Endothelial cell of umbilical vein (primary cell): ENCODE data around the gene GAB2. TPM values are rescaled to one million over a fixed set of nuclear protein-coding genes. Genes with fewer than 3 reads are reported as not detected.

Source experiments
- BruUV-seq: library from RNA; stranded (reverse); fragments of 400-500 nt; replicated peaks from 2 replicates; lab custom pipeline; 2021; lab: Mats Ljungman, UMichigan
- CTCF ChIA-PET: fragments of 300-600, 350-600 bp; sonication (Branson Sonifier 250); formaldehyde crosslinking; loops from one replicate; lab custom pipeline; 2021; ENCODE audit warnings: antibody characterized with exemption, inconsistent platforms; lab: Charles Lee
- POLR2A ChIA-PET: fragments of 300-600, 350-600 bp; sonication (Branson Sonifier 250); formaldehyde crosslinking; loops from one replicate; lab custom pipeline; 2021; ENCODE audit warnings: antibody characterized with exemption, inconsistent platforms; lab: Charles Lee
- DNase-seq: peaks from one replicate; pipeline ENCODE4 v3.0.0-alpha.2; 2011; ENCODE audit warnings: low read depth, low spot score
- FAIRE-seq: peaks from 2 replicates; lab custom pipeline; 2011; peaks lifted over from hg19 to GRCh38; lab: Jason Lieb, UNC
- H2AFZ ChIP-seq: 2 replicates; pipeline ENCODE4 v1.6.0; 2012; ENCODE audit warnings: low read depth, low read length, control low read depth, inconsistent platforms
- H3K27ac ChIP-seq: 2 replicates; pipeline ENCODE4 v1.5.1; 2011; ENCODE audit warnings: low read depth, mild to moderate bottlenecking, control low read depth, low read length, moderate library complexity; ENCODE audit not compliant: insufficient read depth
- H3K27me3 ChIP-seq, 2 experiments: 2 replicates each; pipeline versions ENCODE4 v1.6.0 to v1.6.1; 2011; ENCODE audit warnings: low read length in 2 of 2, mixed read lengths in 1 of 2; ENCODE audit not compliant: control insufficient read depth in 2 of 2, insufficient read depth in 2 of 2
- H3K36me3 ChIP-seq, 2 experiments: 2 replicates in 1 of 2; 3 replicates in 1 of 2; pipeline ENCODE4 v1.5.1; 2011; ENCODE audit warnings: low read length in 2 of 2, mild to moderate bottlenecking in 1 of 2, moderate library complexity in 1 of 2; ENCODE audit not compliant: control insufficient read depth in 2 of 2, insufficient read depth in 2 of 2; ENCODE audit errors: extremely low read depth in 1 of 2
- H3K4me1 ChIP-seq: 3 replicates; pipeline ENCODE4 v1.5.1; 2011; ENCODE audit warnings: mild to moderate bottlenecking, low read length; ENCODE audit not compliant: control insufficient read depth, insufficient read depth; ENCODE audit errors: extremely low read depth
- H3K4me2 ChIP-seq: 2 replicates; pipeline ENCODE4 v1.6.1; 2011; ENCODE audit warnings: low read length, control low read depth, mixed read lengths; ENCODE audit not compliant: insufficient read depth
- H3K4me3 ChIP-seq, 3 experiments: fragments of 200-600 bp in 1 of 3; sonication (generic), shearing (Covaris generic) in 1 of 3; replicated peaks in 1 of 3; 2 replicates each; pipeline ENCODE4 v1.5.1; 2011 to 2016; ENCODE audit warnings: control low read depth in 3 of 3, low read length in 3 of 3, mild to moderate bottlenecking in 2 of 3, inconsistent platforms in 1 of 3, low read depth in 1 of 3, moderate library complexity in 1 of 3; ENCODE audit not compliant: insufficient read depth in 1 of 3
- H3K79me2 ChIP-seq: 2 replicates; pipeline ENCODE4 v1.6.0; 2012; ENCODE audit warnings: low read length, inconsistent platforms; ENCODE audit not compliant: control insufficient read depth, insufficient read depth
- H3K9ac ChIP-seq: replicated peaks from 2 replicates; pipeline ENCODE3; 2011; ENCODE audit warnings: low read length, control low read depth; ENCODE audit not compliant: insufficient read depth; ENCODE audit errors: extremely low read depth
- H3K9me1 ChIP-seq: replicated peaks from 3 replicates; pipeline ENCODE4 v1.6.0; 2011; ENCODE audit warnings: mild to moderate bottlenecking, low read length; ENCODE audit not compliant: control insufficient read depth, insufficient read depth; ENCODE audit errors: extremely low read depth
- H3K9me3 ChIP-seq: replicated peaks from 2 replicates; pipeline ENCODE4 v1.5.1; 2012; ENCODE audit warnings: low read length, inconsistent platforms; ENCODE audit not compliant: control insufficient read depth, insufficient read depth
- H4K20me1 ChIP-seq: replicated peaks from 2 replicates; pipeline ENCODE3; 2011; ENCODE audit warnings: mild to moderate bottlenecking, low read length; ENCODE audit not compliant: control insufficient read depth, insufficient read depth; ENCODE audit errors: extremely low read depth
- EZH2 ChIP-seq: IDR thresholded peaks from 2 replicates; pipeline ENCODE4 v1.6.1; 2012; ENCODE audit warnings: borderline replicate concordance, low read depth, mild to moderate bottlenecking, moderate library complexity, low read length, inconsistent platforms; ENCODE audit not compliant: severe bottlenecking
- GATA2 ChIP-seq: IDR thresholded peaks from 2 replicates; pipeline ENCODE4 v1.7.0; 2011; ENCODE audit warnings: low read depth, mild to moderate bottlenecking, moderate library complexity, mixed read lengths, low read length; ENCODE audit not compliant: insufficient read length, insufficient read depth
- POLR2A ChIP-seq: IDR thresholded peaks from 2 replicates; pipeline ENCODE4 v1.6.1; 2012; ENCODE audit warnings: low read depth, mild to moderate bottlenecking, control low read depth, low read length
- POLR2AphosphoS5 ChIP-seq: IDR thresholded peaks from 2 replicates; pipeline ENCODE4 v1.6.1; 2012; ENCODE audit warnings: low read depth, mild to moderate bottlenecking, control low read depth, low read length, moderate library complexity; ENCODE audit not compliant: insufficient read depth
- dilution Hi-C: fragments of 300-500 bp; cut with MboI; formaldehyde crosslinking; loops from one replicate; pipeline ENCODE4 v1.15.0; 2019; ENCODE audit warnings: low sequenced_read_pairs; ENCODE audit not compliant: extremely low pct_ligation_motif_present
- intact Hi-C: fragments of 100-400 bp; cut with micrococcal nuclease; formaldehyde crosslinking; loops from one replicate; pipeline ENCODE4 v1.10.0; 2022
- polyA plus RNA-seq, 4 experiments: library from polyadenylated mRNA; depleted of rRNA in 3 of 4; stranded (reverse) in 3 of 4; unstranded in 1 of 4; fragments of >200 nt; gene quantifications; 2 replicates each; pipeline versions ENCODE4 v1.2.1 to v1.2.3, GENCODE V29; 2011 to 2012; ENCODE audit warnings: missing spikeins in 1 of 4
- total RNA-seq: library from RNA; stranded (reverse); gene quantifications from 2 replicates; pipeline ENCODE4 v1.2.3, GENCODE V29; 2021
- TF ChIP-seq, protein P1 (sequence below), 2 donors: IDR thresholded peaks; 1 replicate in 1 of 2; 2 replicates in 1 of 2; pipeline ENCODE4 v1.5.1; 2011; ENCODE audit warnings: low read length in 2 of 2, mild to moderate bottlenecking in 2 of 2, moderate library complexity in 2 of 2, control low read depth in 1 of 2, inconsistent platforms in 1 of 2, low read depth in 1 of 2; ENCODE audit not compliant: insufficient read depth in 1 of 2; ENCODE audit errors: extremely low read depth in 1 of 2

The GAB2 gene
- total and polyA plus RNA-seq, 2 donors (not counting 3 experiments of a cell fraction or from before 2014, with no cell fraction given), result 19.6 to 39.6 TPM

DNA sequence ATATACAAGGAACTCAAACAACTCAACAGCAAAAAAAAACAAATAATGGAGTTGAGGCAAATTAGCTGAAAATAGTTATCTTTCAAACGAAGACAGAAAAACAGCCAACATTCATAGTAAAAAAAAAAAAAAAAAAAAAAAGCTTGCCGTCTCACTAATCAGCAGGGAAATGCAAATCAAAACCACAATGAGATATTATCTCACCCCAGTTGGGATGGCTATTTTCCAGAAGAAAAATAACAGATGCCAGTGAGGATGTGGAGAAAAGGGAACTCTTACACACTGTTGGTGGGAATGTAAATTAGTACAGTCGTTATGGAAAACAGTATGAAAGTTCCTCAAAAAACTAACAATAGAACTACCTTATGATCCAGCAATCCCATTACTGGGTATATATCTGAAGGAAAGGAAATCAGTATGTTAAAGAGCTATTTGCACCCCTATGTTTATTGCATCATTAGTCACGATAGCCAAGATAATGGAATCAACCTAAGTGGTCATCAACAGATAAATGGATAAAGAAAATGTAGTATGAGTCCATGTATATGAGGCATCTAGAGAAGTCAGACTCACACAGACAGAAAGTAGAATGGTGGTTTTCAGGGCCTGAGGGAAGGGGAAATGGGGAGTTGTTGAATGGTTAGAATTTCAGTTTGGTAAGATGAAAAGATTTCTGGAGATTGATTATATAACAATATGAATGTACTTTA is 172.9 kb downstream of the GAB2 start:
- BruUV-seq, result no TSS peak
- intact Hi-C loops (no loop called here), dilution Hi-C loops (no loop called here)
- Histone ChIP-seq H3K79me2 (peaks cover 4% of the 10 kb centered on the region), H2AFZ (no peak overlapping the region), H3K4me2 (no peak overlapping the region), H3K9ac (no peak overlapping the region), H3K27ac (no peak overlapping the region), H3K4me3 (no peak overlapping the region), H3K9me3 (no peaks in the 10 kb centered on the region), H3K27me3 (no peaks in the 10 kb centered on the region), H4K20me1 (no peaks in the 10 kb centered on the region), H3K4me1 (peaks cover 3% of the 10 kb centered on the region), H3K9me1 (no peaks in the 10 kb centered on the region), H3K36me3 (peaks cover 0 to 5% of the 10 kb centered on the region in 2 experiments)
- no peak for TF ChIP-seq EZH2
- TF ChIP-seq GATA2, result peak; percentile 64
- no peak for TF ChIP-seq POLR2AphosphoS5
- TF ChIP-seq, protein P1, sequence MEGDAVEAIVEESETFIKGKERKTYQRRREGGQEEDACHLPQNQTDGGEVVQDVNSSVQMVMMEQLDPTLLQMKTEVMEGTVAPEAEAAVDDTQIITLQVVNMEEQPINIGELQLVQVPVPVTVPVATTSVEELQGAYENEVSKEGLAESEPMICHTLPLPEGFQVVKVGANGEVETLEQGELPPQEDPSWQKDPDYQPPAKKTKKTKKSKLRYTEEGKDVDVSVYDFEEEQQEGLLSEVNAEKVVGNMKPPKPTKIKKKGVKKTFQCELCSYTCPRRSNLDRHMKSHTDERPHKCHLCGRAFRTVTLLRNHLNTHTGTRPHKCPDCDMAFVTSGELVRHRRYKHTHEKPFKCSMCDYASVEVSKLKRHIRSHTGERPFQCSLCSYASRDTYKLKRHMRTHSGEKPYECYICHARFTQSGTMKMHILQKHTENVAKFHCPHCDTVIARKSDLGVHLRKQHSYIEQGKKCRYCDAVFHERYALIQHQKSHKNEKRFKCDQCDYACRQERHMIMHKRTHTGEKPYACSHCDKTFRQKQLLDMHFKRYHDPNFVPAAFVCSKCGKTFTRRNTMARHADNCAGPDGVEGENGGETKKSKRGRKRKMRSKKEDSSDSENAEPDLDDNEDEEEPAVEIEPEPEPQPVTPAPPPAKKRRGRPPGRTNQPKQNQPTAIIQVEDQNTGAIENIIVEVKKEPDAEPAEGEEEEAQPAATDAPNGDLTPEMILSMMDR (IDR thresholded peaks at IDR 0.05; ENCODE audit: extremely low read depth in 1 of 2, insufficient read depth in 1 of 2, low read depth in 1 of 2, low read length in 2 of 2), result no peak
- TF ChIP-seq POLR2A, result no peak
- CTCF ChIA-PET, result interaction anchor here (0.8 to 1.6 kb wide), 5 partner anchors 12 to 320 kb away, joined by 3 to 8 read pairs (median 7); no protein-coding TSS in a partner anchor
- DNase-seq (peak; percentile 78), FAIRE-seq (no peak)
- POLR2A ChIA-PET, result no interaction called here
